Astrocyte of the spinal cord (primary cell): ENCODE measurements around the gene CLIC4.

ENCODE experiments used
- DNase-seq: peaks from one replicate; pipeline ENCODE4 v3.0.0; 2011; ENCODE audit warnings: low read depth, low spot score
- H3K4me3 ChIP-seq: 2 replicates; pipeline ENCODE4 v1.5.1; 2011; ENCODE audit warnings: low read depth, mild to moderate bottlenecking, low read length, moderate library complexity
- in situ Hi-C: cut with HindIII; loops from 2 replicates; pipeline ENCODE4 v1.10.0; 2017; ENCODE audit warnings: low sequenced_read_pairs
- TF ChIP-seq, protein P1 (sequence below): IDR thresholded peaks from 2 replicates; pipeline ENCODE4 v1.5.1; 2012; ENCODE audit warnings: low read depth, mild to moderate bottlenecking, low read length, inconsistent platforms

Gene CLIC4

GRCh38 chr1:24711329-24711728 is 33.9 kb upstream of the CLIC4 start:
- DNase-seq = no peak
- TF ChIP-seq, protein P1, sequence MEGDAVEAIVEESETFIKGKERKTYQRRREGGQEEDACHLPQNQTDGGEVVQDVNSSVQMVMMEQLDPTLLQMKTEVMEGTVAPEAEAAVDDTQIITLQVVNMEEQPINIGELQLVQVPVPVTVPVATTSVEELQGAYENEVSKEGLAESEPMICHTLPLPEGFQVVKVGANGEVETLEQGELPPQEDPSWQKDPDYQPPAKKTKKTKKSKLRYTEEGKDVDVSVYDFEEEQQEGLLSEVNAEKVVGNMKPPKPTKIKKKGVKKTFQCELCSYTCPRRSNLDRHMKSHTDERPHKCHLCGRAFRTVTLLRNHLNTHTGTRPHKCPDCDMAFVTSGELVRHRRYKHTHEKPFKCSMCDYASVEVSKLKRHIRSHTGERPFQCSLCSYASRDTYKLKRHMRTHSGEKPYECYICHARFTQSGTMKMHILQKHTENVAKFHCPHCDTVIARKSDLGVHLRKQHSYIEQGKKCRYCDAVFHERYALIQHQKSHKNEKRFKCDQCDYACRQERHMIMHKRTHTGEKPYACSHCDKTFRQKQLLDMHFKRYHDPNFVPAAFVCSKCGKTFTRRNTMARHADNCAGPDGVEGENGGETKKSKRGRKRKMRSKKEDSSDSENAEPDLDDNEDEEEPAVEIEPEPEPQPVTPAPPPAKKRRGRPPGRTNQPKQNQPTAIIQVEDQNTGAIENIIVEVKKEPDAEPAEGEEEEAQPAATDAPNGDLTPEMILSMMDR = no peak
- H3K4me3 ChIP-seq = no peak overlapping the region
- in situ Hi-C loops = no loop called here

DNA sequence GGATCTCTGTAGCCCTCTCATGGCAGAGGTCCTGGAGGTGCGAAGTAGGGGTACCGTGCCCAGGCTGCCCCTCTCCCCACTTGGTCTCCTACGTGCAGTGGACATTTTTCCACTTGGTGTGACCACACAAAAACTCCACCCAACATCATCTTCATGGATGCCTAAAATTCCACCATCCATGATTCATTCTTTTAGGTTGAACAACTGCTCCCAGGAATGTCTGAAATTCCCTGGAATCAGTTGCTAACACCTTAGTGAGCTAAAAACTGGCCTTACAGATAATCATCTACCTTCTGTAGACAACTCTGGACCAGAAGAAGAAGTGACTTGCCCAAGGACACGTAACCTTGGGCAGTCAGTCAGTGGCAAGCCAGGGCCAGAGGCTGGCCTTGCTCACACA is 32.1 kb upstream of the CLIC4 start:
- in situ Hi-C loops = no loop called here
- TF ChIP-seq, protein P1 = no peak
- no peak for DNase-seq
- H3K4me3 ChIP-seq = no peak overlapping the region

GRCh38 chr1:24713736-24714135 is 31.5 kb upstream of the CLIC4 start:
- DNase-seq = no peak
- H3K4me3 ChIP-seq = no peak overlapping the region
- TF ChIP-seq, protein P1 = no peak
- in situ Hi-C loops = no loop called here

GRCh38 chr1:24714859-24715520 is 30.3 kb upstream of the CLIC4 start:
- TF ChIP-seq, protein P1 = no peak
- DNase-seq = peak; percentile 57
- H3K4me3 ChIP-seq = no peak overlapping the region
- in situ Hi-C loops = no loop called here

DNA sequence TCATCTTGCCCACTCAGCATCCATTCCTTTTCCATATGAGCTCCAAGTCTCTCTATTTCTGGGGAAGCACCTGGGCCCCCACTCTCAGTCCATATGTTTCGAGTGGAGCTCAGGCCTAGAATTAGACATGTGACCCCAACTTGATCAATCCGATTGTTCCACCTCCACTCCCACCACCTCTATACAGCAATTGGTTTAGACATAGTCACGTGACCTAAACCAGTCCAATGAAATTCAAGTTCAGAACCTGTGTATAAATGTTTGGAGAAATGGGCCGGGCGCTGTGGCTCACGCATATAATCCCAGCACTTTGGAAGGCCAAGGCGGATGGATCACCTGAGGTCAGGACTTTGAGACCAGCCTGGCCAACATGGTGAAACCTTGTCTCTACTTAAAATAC is 29.6 kb upstream of the CLIC4 start:
- no peak overlapping the region for H3K4me3 ChIP-seq
- in situ Hi-C loops = no loop called here
- TF ChIP-seq, protein P1 = no peak
- DNase-seq = no peak

DNA sequence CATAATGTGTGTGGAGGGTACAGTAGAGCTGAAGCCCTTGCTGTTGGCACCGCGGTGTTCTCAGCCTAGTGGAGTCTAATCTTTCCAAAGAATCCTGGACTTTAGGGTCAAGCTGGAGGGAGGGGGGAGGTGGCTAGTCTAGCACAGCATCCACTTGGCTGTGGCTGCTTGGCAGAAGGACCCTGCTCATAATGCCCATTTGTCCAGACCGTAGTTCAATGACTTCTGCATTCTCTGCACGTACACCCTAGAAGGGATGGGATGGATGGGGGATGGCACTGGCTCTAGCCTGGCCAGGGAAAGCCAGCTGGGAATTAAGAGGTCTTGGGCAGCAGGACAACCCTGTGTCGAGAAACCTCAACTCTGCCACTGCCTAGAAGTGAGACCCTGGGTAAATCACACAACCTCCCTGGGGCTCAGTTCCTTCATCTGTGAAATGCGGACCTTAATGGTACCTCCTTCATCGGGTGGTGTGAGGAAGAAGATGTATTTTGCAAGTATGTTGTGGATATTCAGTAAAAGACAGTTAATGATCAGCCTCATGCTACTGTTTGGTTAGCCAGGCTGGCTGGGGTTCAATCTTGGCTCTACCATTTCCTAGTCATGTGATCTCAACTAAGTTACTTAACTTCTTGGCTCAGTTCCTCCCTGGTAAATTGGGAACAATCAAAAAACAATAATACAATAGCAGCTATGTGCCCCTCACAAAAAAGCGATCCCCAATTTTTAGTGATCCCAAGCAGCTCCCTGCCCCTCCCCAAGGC is 27.2 kb upstream of the CLIC4 start:
- in situ Hi-C loops = no loop called here

More for the DNA sequence above, 27.2 kb upstream of the CLIC4 start:
- no peak for DNase-seq
- TF ChIP-seq, protein P1 = no peak
- no peak overlapping the region for H3K4me3 ChIP-seq
